HG03520 (cell line): Measurements from ENCODE around the gene TRAPPC1.

Source experiments
- ATAC-seq: cut with Tn5 transposase; IDR thresholded peaks from one replicate; pipeline ENCODE4 v1.9.1; 2021; ENCODE audit warnings: mild to moderate bottlenecking, moderate library complexity; ENCODE audit not compliant: unreplicated experiment

TRAPPC1 gene

GRCh38 chr17:7881276-7882054 is 50.3 kb downstream of the TRAPPC1 start:
- ATAC-seq = no peak
